HG03558 (cell line): ENCODE results near the gene SORBS1.
"Not testable (repeated sequence)": the region's sequence is repeated elsewhere in the genome, so short reads cannot be mapped to it uniquely, and the experiment has no call there.

Source experiments
- ATAC-seq: cut with Tn5 transposase; IDR thresholded peaks from one replicate; pipeline ENCODE4 v1.9.1; 2021; ENCODE audit warnings: moderate number of reproducible peaks; ENCODE audit not compliant: unreplicated experiment; ENCODE audit errors: extremely low read depth

SORBS1 gene

DNA sequence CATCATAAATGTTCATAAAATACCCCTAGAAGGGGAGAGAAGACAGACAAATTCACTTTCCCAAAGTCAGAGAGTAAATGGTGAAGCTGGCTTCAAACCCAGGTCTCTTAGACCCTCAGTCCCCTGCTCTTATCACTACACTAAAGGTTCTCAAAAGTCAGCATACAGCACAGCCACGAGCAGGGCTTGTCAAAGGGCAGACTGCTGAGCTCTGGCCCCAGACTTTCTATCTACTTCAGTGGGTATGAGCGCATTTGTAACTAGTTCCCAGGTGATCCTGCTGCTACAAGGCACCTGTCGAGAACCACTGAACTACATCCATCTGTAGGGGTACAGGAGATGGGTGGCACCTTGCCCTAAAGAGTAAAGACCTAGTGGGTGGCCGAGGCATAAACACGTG is 91.5 kb downstream of the SORBS1 start:
- ATAC-seq: no peak

DNA sequence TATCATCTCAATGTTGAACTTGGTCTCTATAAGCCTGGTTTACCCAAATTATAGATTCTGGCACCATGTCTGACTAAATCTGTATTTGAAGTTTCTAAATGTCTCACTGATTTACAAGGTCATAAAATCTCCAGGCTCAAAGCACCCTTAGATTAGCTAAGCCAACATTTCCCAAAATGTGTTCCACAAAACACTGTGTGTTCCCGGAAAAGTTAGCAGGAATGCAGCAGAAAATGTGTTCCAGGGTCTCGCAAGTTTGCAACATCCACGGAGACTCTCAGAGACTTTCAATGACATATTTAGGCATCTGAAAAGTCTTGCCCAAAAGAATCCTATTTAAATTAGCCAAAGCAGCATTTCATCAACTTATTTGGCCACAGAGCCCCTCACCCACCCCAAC is 91.9 kb downstream of the SORBS1 start:
- ATAC-seq: no peak

DNA sequence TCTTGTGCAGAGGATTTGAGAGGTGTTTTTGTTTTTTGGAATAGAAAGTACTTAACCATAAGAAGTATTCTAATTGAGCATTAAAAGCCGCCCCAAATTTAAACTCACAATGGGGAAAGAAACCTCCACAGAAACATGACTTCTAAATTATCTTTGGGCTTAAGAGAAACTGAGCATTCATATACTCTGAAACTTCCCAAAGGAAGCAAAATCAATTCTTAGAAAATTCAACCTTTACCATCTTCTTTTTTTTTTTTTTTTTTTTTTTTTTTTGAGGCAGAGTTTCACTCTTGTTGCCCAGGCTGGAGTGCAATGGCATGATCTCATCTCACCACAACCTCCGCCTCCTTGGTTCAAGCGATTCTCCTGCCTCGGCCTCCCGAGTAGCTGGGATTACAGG is 93.5 kb downstream of the SORBS1 start:
- not testable (repeated sequence) for ATAC-seq

DNA sequence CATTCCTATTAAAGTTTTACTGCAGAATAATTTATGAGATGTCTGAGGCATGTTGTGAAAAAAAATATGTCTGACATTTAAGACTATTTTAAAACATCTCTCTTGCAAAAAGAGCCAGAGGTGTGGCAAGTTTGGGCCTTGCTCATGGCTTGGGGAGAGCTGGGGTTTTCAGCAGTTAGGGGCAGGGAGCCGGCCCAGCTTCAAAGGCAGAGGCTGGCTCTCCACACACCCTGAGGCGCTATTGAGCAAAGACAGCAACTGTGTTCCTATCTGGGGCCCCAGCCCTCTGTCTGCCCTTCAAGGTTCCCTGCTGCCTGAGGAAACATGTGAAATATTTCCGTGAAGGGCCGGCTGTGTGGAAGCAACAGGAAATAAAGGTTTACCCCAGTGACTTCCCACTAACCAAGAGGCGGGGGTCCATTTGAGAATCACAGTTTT is 94.0 kb downstream of the SORBS1 start:
- ATAC-seq: no peak

DNA sequence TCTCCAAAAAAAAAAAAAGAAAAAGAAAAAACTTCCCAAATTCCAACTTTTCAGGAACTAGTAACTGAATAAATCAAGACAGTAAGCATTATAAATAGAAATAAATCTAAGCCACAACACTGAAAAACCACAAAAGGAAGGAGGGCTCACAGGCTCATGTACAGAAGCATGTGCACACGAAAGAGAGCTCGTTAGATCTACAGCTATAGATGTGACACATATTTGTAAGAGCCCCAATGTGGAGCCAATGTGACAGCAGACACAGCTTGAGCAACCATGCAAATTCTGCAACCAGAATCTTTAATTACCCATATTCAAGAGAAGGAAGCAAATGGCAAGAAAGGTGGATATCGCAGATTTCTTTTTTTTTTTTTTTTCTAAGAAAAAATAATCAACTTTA is 94.7 kb downstream of the SORBS1 start:
- no peak for ATAC-seq

DNA sequence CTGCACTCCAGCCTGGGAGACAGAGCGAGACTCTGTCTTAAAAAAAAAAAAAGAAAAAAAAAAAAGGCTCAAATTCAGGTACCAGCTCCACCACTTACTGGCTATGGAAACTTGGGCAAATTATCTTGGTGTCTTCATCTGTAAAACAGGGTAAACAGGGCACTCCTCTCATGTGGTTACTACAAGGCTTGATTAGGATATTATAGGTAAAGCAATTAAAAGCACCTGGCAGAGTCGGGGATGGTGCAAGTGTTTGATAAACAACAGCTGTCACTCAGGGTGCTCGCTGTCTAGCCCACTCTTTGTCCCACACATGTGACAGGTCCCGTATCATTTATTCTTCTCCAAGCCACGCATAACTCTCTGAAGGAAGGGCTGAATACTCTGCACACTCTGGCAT is 96.9 kb downstream of the SORBS1 start:
- no peak for ATAC-seq

DNA sequence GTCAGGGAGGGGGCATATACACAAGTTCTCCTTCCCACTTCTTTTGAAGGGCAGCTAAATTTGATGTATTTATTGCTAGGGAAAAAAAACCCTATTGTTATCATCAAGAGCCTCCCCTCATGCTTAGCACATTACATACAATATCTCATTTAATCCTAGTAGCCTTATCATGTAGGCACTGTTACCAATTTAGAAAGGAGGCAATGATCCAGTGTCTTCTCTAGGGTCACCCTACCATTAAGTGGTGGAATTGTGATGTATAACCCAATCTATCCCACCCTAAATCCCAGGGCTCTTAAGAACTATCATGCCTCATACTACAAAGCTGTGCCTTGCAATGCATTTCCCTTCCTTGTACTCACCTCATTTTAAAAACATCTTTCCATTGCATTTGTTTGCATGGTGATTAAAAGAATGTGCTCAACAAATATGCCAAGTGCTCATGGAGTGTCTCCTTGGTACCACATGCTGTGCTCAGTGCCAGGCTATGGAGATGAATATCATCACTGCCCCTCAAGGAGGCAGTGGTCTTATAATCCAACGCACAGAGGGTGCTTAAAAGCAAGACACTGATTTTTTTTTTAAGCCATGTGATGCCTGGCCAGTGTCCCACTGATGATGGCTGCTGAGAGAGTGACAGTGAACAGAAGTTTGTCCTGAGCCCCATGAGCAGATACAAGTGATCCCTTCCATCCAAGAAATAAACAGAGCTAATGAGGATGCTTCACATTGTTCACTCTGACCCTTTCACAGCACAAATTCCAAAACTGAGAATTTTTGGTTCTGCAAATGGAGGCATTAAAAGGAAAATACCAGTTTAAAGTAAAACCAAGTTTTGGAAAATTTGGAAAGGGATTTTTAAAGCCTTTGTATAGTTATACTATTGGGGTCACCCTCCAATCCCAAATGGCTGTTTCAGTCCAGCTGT is 98.2 kb downstream of the SORBS1 start:
- no peak for ATAC-seq

DNA sequence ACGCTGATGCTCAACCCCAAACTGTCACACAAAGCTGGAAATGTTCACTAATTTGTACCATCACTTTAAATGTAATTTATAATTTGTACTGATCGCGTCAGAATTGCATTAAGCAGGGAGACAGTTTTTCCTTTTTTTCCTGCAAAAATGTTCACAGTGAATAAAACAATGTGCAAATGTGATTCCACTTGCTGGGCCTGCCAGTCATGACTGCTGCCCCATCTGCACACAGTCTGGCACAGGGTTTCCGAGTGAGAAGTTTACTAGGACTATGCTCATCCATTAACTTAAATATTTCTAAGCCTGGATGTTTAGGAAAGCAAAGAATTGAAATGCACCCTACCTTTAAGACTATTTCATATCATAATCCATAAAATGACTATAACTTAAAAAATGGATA is 99.6 kb downstream of the SORBS1 start:
- no peak for ATAC-seq

DNA sequence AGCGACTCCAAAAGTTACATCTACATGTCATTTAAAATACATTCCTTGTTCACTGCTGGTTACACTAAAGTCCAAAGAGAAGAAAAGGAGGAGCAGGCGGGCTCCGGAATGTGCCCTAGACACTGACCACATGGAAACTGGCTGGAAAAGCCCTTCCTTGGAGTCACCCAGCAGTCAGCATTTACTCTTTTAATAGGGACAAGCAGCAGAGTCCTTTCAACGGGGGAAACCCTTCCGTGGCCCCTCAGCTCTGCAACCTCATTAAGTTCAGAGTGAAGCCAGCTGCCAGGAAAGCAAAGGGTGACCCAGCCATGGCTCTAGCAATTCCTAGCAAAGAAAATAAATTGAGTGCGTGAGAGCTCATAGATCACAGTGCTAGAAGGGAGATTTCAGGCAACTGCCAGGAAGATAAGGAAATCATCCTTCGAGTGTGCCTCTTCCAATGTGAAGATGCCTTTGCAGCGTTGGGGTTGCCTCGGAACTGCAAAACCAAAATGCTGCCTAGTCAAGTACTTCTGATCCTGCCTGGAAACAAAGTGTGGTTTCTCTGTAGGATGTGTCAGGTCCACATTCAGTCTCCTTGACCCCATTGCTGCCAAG is 101.6 kb downstream of the SORBS1 start:
- no peak for ATAC-seq

DNA sequence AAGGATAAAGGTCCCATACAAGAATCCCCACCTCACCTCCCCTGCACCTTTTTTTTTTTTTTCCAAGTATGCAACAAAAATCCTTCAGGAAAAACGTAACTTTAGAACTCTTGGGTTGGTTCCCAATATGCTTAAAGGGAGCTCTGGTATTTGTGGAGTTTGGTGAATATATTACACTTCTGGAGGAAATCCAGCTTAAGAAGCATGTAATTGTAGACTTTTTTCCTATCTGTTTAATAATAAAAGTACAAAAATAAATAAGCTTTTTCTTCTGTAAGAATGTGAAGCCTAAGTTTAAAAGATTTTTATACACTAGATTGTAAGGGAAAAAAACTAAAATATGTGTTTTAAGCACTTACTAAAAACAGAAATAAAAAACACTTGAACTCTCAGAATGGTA is 102.3 kb downstream of the SORBS1 start:
- no peak for ATAC-seq

DNA sequence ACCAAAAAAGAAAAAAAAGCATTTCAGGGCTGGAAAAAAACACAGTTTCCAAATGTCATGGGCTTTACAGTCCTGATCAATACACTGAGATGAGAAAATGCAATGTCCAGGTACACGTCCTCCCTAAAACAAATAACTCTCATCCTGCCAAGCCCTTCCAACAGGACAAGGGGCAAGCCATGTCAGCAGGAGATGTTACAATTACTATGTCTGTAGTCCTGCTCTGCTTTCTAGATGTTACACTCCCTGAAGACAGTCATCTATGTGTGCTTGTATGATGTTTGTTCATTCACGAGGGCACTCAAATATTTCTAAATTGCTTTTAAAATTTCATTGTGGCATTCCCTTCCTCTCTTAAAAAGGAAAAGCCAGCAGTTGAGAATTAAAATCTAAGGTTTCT is 103.2 kb downstream of the SORBS1 start:
- no peak for ATAC-seq

DNA sequence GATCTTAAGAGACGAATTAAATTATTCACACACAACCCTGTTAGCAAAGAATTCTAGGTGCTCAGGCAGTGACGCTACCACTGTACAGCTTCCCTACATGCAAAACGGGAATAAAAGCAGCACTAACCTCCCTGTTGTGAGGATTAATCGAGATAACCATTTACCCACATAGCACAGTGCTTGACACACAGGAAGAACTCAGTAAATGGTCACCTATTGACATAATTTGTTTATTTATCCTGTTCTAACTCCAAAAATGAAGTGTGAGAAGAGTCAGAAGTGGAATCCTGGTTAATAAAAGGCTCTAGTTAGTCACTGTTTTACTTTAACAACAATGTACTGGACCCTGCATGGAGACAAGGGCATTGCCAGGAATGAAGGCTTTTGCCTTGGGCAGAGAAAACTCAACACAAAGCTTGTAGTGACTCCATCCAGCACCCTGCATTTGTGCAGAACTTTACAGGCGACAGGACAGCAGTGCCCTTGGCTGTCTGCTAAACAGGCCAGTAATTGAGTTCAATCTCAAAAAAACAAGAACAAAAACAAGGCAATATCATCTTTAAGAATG is 103.8 kb downstream of the SORBS1 start:
- ATAC-seq: no peak

DNA sequence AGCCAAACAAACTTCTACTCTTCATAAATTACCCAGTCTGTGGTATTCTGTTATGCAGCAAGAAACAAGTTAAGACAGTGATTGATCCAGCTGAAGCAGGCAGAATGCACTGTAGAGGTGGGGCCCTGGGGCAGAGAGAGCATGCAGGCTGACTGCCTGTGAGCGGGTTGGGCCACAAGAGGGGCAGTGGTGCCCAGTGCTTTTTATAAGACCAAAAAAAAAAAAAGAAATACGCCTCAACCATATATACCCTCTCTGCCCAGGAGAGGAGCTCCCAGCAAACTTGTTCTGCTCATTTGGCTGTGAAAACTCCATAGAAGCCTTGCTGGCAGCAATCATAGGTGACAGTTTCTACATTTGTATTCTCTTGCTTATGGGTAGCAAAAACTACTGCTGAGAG is 104.7 kb downstream of the SORBS1 start:
- no peak for ATAC-seq

DNA sequence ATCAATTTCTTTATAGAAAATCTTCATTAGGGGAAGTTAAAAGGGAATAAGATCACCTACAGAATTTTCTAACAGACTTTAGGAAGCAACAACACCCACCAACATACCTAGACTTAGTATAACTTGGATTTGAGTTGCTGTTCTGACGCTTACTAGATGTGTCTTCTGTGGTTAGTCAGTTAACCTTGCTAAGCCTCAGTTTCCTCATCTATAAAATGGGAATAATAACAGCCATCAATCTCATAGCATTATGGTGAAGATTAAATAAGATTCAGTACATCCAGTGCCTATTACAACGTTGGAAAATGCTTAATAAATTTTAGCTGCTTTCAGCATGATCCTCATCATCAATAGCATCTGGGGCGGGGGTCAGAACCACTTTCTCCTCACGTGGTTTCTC is 106.2 kb downstream of the SORBS1 start:
- ATAC-seq: no peak

DNA sequence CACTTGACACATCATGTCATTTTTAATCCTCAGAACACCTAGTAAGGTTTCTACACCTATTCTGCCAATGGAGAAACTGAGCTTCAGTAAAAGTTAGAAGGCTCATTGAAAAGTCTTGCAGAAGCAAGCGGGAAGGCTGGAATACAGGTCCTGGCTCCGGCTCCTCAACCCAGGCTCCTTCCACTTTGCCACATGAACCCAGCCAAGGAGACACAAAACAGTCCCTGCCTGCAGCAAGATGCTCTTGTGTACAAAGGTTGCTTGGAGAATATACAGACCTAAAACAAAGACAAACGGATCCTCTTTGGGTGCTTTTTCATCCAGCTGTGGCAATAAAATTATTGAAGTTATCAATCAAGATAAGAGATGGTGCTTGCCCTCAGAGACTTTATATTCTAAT is 106.8 kb downstream of the SORBS1 start:
- ATAC-seq: no peak

DNA sequence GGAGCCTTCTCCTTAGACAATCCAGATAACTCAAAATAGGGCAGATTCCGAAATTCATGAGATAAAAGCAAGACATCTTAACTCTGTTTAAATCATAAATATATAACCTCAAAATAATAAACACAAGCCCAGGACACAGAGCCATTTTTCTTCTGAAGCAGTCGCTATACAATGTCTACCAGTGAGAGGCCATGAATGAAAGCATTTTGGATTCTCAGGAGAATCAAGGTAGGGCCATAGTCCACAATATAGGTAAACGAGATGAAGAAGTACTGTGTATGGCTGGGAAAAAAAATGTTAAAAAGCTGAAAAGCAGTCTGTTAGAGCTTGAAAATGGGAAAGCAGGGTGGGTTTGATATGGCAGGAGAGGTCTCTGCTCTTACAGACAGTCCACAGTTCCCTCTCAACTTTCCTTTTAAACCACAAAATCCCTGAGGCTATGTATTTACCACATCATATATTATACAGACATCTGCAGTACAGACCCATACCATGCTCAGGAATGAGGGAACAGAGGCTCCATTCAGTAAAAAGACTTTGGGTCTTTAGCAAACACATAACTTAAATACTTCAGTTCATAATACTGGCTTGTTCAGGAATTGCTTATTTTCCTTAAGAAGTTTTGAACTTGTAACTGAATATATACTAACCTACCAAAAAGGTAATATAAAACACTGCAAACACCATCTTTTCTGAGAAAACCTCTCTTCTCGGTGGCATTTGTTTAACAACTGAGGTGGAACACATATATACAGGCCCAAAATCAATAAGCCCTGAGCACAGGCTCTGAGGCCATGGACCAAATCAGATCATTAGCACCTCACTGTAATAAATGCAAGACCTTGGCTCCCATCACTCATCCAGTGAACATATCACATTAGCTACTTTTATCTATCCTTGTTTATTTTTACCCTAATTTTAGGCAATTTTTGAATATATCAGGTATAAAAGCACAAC is 109.3 kb downstream of the SORBS1 start:
- ATAC-seq: no peak

DNA sequence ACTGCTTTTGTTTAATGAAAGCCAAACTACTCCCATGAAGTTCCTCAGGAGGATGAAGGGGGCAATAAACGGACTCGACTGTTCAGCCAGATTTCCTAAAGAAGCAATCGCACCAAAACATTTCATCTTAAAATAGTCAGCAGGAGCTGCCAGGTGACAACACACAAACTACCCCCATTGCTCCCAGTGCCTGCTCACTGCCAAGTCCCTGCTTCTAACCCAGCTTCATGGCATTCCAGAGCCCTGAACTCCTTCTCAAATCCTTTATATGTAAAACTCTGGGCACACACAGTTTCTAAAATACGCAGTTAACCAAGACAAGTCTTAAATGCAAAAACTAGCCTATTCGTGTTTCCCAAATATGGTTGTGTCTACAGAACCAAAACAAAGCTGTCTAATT is 110.0 kb downstream of the SORBS1 start:
- ATAC-seq: no peak

DNA sequence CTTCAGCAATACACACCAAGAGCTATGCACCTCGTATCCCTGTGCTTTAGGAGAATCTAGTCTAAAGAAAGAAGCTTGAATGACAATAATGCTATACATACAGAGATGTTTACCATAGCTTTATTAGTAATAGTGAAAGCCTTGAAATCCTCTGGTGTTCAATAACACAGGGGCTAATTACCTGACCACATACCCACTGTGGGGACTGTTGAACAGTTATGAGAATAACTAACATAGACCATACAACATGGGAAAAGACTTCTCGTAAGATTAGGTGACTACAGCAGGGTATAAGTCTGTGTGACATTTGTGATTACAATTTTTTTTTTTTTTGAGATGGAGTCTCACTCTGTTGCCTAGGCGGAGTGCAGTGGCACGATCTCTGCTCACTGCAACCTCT is 111.0 kb downstream of the SORBS1 start:
- ATAC-seq: no peak

DNA sequence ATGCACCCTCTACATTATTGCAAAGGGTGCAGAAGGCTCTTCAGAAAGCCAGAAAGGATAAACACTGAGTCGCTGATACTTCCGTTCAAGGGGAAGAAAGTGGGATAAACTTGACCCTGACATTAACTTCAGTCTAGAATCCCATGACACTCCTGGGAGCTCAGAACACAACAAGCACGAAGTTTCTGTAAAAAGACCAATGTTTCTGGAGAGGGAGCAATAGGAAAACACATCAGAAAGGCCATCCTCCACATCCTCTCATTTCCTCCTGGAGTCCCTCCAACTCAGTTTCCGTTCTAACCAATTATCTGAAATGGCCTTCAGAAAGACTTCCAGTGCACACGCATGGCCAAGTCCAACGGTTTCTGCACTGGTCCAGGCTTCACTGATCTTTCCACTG is 113.5 kb downstream of the SORBS1 start:
- ATAC-seq: no peak

DNA sequence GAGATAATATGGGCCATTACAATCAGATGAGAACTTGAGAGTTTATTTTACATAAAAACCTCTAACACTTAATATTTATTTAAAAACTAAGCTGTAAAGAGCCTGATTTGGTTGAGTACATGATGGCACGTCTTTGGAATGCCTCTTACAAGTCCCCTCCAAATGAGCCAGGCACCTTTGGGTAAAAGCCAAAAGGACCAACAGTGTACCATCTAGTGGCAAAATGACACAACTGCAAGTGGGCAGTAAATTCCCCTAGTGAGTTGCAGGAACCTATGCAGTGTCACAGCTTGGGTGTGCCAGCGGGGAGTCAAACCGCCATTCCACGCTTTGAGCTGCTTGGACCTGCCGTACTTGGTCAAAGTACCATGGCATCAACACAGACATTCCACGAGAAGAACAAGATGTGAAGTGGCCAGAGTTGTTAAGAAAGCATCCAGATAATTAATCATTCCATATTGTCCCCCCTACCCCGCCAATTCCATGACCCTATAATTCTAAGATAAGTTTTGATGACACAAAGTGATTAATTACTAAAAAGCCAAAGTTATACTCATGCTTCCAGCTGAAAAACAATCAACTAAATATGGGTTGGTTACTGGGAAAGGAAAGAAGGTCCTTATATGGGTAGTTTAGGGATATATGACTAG is 115.2 kb downstream of the SORBS1 start:
- no peak for ATAC-seq
